Body of pancreas (tissue), 4 donors: ENCODE data around the gene TNFSF4.

ENCODE experiments used
- POLR2A ChIP-seq, 3 donors: fragments of 450-650 bp; IDR thresholded peaks; one replicate each; pipeline ENCODE4 v1.6.1; 2016; ENCODE audit warnings: antibody characterized with exemption in 3 of 3, mild to moderate bottlenecking in 2 of 3
- TF ChIP-seq, protein P1 (sequence below), 7 experiments: fragments of 450-650 bp in 4 of 7; fragments of 200-600 bp in 3 of 7; sonication (generic) in 3 of 7; IDR thresholded peaks; one replicate each; pipeline ENCODE4 v1.5.1; 2016 to 2019; ENCODE audit warnings: antibody characterized with exemption in 7 of 7

DNA sequence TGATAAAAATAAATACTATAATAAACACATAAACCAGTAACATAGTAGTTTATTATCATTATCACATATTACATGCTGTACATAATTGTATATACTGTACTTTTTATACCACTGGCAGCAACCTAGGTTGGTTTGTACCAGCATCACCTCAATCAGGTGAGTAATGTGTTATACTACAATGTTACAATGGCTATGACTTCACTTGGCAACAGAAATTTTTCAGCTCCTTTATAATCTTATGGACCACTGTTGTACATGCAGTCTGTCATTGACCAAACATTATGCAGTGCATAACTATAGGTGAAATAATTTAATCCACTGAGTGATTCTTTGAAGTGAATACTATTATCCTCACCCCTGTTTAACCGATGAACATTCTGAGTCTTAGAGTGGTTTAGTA is 44.5 kb downstream of the TNFSF4 start:
- TF ChIP-seq, protein P1, sequence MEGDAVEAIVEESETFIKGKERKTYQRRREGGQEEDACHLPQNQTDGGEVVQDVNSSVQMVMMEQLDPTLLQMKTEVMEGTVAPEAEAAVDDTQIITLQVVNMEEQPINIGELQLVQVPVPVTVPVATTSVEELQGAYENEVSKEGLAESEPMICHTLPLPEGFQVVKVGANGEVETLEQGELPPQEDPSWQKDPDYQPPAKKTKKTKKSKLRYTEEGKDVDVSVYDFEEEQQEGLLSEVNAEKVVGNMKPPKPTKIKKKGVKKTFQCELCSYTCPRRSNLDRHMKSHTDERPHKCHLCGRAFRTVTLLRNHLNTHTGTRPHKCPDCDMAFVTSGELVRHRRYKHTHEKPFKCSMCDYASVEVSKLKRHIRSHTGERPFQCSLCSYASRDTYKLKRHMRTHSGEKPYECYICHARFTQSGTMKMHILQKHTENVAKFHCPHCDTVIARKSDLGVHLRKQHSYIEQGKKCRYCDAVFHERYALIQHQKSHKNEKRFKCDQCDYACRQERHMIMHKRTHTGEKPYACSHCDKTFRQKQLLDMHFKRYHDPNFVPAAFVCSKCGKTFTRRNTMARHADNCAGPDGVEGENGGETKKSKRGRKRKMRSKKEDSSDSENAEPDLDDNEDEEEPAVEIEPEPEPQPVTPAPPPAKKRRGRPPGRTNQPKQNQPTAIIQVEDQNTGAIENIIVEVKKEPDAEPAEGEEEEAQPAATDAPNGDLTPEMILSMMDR (IDR thresholded peaks at IDR 0.05), result no peak
- no peak for TF ChIP-seq POLR2A (IDR thresholded peaks at IDR 0.05)
